A549 (cell line): ENCODE data around the gene YBEY. TPM values are rescaled to one million over a fixed set of nuclear protein-coding genes. Genes with fewer than 3 reads are reported as not detected.

Experiments
- ATAC-seq, 2 experiments: fragments of 200-7000 bp in 1 of 2; fragments of >200 bp in 1 of 2; cut with Nextera tagmentation in 1 of 2; cut with Tn5 transposase in 1 of 2; 3 replicates each; pipeline versions ENCODE4 v1.8.0 to v1.9.1; 2018 to 2020; ENCODE audit warnings: mild to moderate bottlenecking in 1 of 2, moderate library complexity in 1 of 2
- CTCF ChIA-PET: fragments of 300-600 bp; sonication (Branson Sonifier 250); formaldehyde crosslinking; extraction: SDS; loops from one replicate; lab custom pipeline; 2021; ENCODE audit warnings: antibody characterized with exemption, inconsistent platforms; lab: Yijun Ruan, JAX
- POLR2A ChIA-PET: fragments of 350-600 bp; formaldehyde crosslinking; extraction: SDS; loops from one replicate; lab custom pipeline; 2021; ENCODE audit warnings: antibody characterized with exemption, inconsistent platforms; lab: Yijun Ruan, JAX
- DNase-seq, 2 experiments: peaks; one replicate each; pipeline versions ENCODE4 v3.0.0 to v3.0.0-alpha.2; 2011 to 2016; ENCODE audit warnings: low read depth in 1 of 2, low spot score in 1 of 2
- FAIRE-seq: peaks from 2 replicates; lab custom pipeline; 2011; peaks lifted over from hg19 to GRCh38; lab: Jason Lieb, UNC
- H3K27ac ChIP-seq, 2 experiments: fragments of >200 bp; sonication (Bioruptor Twin); formaldehyde crosslinking; 3 replicates each; pipeline ENCODE4 v1.5.1; 2016 to 2017
- H3K4me1 ChIP-seq: fragments of >200 bp; sonication (Bioruptor Twin); formaldehyde crosslinking; 3 replicates; pipeline ENCODE4 v1.6.1; 2016
- H3K4me2 ChIP-seq: fragments of >200 bp; sonication (Bioruptor Twin); formaldehyde crosslinking; 3 replicates; pipeline ENCODE4 v1.6.1; 2016
- H3K4me3 ChIP-seq: fragments of >200 bp; sonication (Bioruptor Twin); formaldehyde crosslinking; 3 replicates; pipeline ENCODE4 v1.5.1; 2016
- H3K9me3 ChIP-seq: fragments of >200 bp; sonication (Bioruptor Twin); formaldehyde crosslinking; 3 replicates; pipeline ENCODE4 v1.6.1; 2016
- BHLHE40 ChIP-seq: IDR thresholded peaks from 2 replicates; pipeline ENCODE4 v1.6.1; 2012; ENCODE audit warnings: low read depth, low read length, inconsistent platforms
- CEBPB ChIP-seq, 2 experiments: fragments of >200 bp in 1 of 2; sonication (Bioruptor Twin) in 1 of 2; formaldehyde crosslinking in 1 of 2; IDR thresholded peaks; 2 replicates each; pipeline ENCODE4 v1.6.1; 2012 to 2016
- JUNB ChIP-seq: fragments of >200 bp; sonication (Bioruptor Twin); formaldehyde crosslinking; IDR thresholded peaks from 2 replicates; pipeline ENCODE4 v1.6.1; 2016
- KDM5A ChIP-seq: fragments of 200-600 bp; sonication (generic); IDR thresholded peaks from 2 replicates; pipeline ENCODE4 v1.6.1; 2016; ENCODE audit warnings: antibody characterized with exemption, mild to moderate bottlenecking
- NPAS2 ChIP-seq: fragments of 250-450 bp; sonication (Bioruptor Pico); IDR thresholded peaks from 2 replicates; pipeline ENCODE4 v1.8.0; 2022; ENCODE audit warnings: mild to moderate bottlenecking, moderate library complexity, borderline replicate concordance
- NR3C1 ChIP-seq: fragments of >200 bp; sonication (Bioruptor Twin); formaldehyde crosslinking; IDR thresholded peaks from 3 replicates; pipeline ENCODE4 v1.6.1; 2017
- PHF8 ChIP-seq: fragments of 200-600 bp; sonication (generic); IDR thresholded peaks from 2 replicates; pipeline ENCODE4 v1.6.1; 2016; ENCODE audit warnings: low read depth, mild to moderate bottlenecking, antibody characterized with exemption, moderate library complexity, borderline replicate concordance
- RAD21 ChIP-seq, 2 experiments: fragments of >200 bp in 1 of 2; sonication (Bioruptor Twin) in 1 of 2; formaldehyde crosslinking in 1 of 2; IDR thresholded peaks in 1 of 2; conservative IDR thresholded peaks in 1 of 2; 2 replicates in 1 of 2; 3 replicates in 1 of 2; pipeline ENCODE4 v1.6.1; 2012 to 2018; ENCODE audit warnings: inconsistent platforms in 1 of 2
- RARB ChIP-seq: fragments of 250-450 bp; sonication (Bioruptor Pico); IDR thresholded peaks from 2 replicates; pipeline ENCODE4 v1.8.0; 2021; ENCODE audit warnings: mild to moderate bottlenecking, moderate library complexity
- RNF2 ChIP-seq: fragments of 200-600 bp; sonication (generic); IDR thresholded peaks from 2 replicates; pipeline ENCODE4 v1.6.1; 2016; ENCODE audit warnings: low read depth, mild to moderate bottlenecking, antibody characterized with exemption, moderate library complexity, borderline replicate concordance
- ZC3H11A ChIP-seq: fragments of 450-650 bp; IDR thresholded peaks from 2 replicates; pipeline ENCODE4 v1.6.1; 2014; ENCODE audit warnings: antibody characterized with exemption, mild to moderate bottlenecking
- WGBS: methylation state at CpG from one replicate; pipeline ENCODE4 v1.1.6; 2017; ENCODE audit errors: missing lambda C conversion rate; 5-methylcytosine and 5-hydroxymethylcytosine counted together
- polyA plus RNA-seq, 4 experiments: library from polyadenylated mRNA; depleted of rRNA in 3 of 4; stranded (reverse); fragments of >200 nt; fragmentation: RNase III in 1 of 4; extraction: RNeasy Plus Mini Kit Qiagen cat#74134 plus additional on column Dnase treatment in 1 of 4; gene quantifications; 2 replicates in 3 of 4; 3 replicates in 1 of 4; pipeline ENCODE4 v1.2.3, GENCODE V29; 2011 to 2017
- TF ChIP-seq, protein P1 (sequence below): IDR thresholded peaks from 2 replicates; pipeline ENCODE4 v1.6.1; 2012
- TF ChIP-seq, protein P2 (sequence below): fragments of >200 bp; sonication (Bioruptor Twin); formaldehyde crosslinking; IDR thresholded peaks from 2 replicates; pipeline ENCODE4 v1.6.1; 2016
- TF ChIP-seq, protein P3 (sequence below): IDR thresholded peaks from 2 replicates; pipeline ENCODE4 v1.6.1; 2012
- TF ChIP-seq, protein P4 (sequence below): fragments of 250-450 bp; sonication (Bioruptor Pico); IDR thresholded peaks from 2 replicates; pipeline ENCODE4 v1.5.0; 2021; ENCODE audit warnings: mild to moderate bottlenecking, moderate library complexity, borderline replicate concordance
- TF ChIP-seq, protein P5 (sequence below): fragments of >200 bp; sonication (Bioruptor Twin); formaldehyde crosslinking; IDR thresholded peaks from 3 replicates; pipeline ENCODE4 v1.5.1; 2016
- TF ChIP-seq, protein P6 (sequence below): fragments of 150-350 bp; IDR thresholded peaks from 2 replicates; pipeline ENCODE4 v1.6.1; 2014; ENCODE audit warnings: low read depth, mild to moderate bottlenecking, low read length

The YBEY gene
- polyA plus RNA-seq, 2 of the 4 experiments (the other 2 are of a cell fraction), result 31.8 to 45.4 TPM

DNA sequence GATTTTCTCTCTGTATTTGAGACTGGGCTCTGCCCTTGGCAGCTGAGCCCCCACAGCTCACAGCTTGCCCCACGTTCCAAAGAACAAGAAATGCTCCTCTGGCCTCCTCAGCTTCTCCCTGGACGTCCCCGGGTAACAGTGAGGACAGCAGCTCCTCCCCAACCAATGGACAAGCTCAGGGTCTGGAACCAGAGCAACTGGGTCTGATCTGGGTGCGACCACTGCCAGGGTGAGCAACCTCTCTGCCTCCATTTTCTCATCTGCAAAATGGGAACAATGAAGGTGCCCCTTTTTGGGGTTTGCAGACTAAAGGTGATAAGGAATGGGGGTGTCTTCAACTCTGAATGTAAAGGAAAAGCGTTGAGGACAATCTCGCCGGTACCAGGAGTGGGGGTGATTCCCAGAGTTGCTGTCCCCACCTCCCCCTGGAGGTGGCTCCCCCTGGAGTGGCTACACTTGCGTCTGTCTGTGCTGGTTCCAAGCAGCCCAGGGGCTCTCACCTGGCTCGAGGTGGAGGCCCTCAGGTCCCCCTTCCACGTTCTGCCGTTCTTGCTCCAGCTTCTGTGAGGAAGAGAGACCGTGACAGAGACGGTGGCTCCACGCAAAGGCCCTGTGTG is 30.7 kb downstream of the YBEY start (continued):
- TF ChIP-seq NR3C1 (no peak), BHLHE40 (no peak), RARB (no peak), JUNB (no peak)
- TF ChIP-seq, protein P1, sequence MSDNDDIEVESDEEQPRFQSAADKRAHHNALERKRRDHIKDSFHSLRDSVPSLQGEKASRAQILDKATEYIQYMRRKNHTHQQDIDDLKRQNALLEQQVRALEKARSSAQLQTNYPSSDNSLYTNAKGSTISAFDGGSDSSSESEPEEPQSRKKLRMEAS, result no peak

DNA sequence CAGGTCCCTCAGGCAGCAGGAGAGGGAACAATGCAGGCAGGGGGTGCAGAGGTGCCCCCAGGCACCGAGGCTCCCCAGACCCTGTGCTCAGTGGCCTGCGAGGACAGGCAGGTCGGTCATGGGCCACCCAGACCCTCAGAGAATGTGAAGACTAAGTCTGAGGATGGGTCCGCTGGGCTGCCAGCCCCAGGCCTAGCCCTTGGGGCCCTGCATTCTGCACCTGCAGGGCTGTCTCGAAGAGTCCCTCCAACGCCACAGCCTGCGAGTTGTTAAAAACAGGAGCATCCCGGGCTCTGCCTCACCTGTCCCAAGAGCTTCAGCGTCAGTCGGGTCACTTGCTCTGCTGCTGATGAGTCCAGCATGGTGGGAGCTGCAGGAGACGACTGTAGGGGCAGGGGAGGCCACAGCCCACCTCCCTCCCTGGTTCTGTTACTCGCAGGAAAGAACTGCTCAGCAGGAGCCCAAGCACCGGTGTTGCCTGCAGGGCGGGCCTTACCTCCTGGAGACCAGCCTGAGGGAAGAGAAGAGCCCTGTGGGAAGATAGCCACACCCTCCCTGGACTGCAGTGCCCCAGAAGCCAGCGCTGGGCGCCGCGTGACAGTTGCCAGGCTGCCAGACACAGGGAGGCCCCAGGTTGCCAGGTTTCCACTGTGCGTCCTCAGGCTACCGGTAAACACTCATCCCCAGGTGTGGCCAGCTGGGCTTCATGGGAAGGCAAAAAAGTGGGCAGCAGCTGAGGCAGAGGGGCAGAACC is 31.7 kb downstream of the YBEY start:
- DNase-seq (no peak), FAIRE-seq (no peak), ATAC-seq (no peak; a peak in 1 of 6 replicates)
- no peak overlapping the region for H3K4me2 ChIP-seq
- TF ChIP-seq, protein P1, result no peak
- TF ChIP-seq, protein P2, sequence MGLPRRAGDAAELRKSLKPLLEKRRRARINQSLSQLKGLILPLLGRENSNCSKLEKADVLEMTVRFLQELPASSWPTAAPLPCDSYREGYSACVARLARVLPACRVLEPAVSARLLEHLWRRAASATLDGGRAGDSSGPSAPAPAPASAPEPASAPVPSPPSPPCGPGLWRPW, result no peak
- TF ChIP-seq NPAS2 (CRISPR knock-in tag) (no peak), RARB (no peak), CEBPB (IDR thresholded peaks at IDR 0.05) (no peak), RAD21 (conservative IDR thresholded peaks at IDR 0.05 in 1 of 2, IDR thresholded peaks at IDR 0.05 in 1 of 2) (no peak), ZC3H11A (no peak), RNF2 (no peak), KDM5A (no peak), PHF8 (no peak)
- TF ChIP-seq, protein P3, sequence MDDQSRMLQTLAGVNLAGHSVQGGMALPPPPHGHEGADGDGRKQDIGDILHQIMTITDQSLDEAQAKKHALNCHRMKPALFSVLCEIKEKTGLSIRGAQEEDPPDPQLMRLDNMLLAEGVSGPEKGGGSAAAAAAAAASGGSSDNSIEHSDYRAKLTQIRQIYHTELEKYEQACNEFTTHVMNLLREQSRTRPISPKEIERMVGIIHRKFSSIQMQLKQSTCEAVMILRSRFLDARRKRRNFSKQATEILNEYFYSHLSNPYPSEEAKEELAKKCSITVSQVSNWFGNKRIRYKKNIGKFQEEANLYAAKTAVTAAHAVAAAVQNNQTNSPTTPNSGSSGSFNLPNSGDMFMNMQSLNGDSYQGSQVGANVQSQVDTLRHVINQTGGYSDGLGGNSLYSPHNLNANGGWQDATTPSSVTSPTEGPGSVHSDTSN, result no peak
- TF ChIP-seq, protein P4, sequence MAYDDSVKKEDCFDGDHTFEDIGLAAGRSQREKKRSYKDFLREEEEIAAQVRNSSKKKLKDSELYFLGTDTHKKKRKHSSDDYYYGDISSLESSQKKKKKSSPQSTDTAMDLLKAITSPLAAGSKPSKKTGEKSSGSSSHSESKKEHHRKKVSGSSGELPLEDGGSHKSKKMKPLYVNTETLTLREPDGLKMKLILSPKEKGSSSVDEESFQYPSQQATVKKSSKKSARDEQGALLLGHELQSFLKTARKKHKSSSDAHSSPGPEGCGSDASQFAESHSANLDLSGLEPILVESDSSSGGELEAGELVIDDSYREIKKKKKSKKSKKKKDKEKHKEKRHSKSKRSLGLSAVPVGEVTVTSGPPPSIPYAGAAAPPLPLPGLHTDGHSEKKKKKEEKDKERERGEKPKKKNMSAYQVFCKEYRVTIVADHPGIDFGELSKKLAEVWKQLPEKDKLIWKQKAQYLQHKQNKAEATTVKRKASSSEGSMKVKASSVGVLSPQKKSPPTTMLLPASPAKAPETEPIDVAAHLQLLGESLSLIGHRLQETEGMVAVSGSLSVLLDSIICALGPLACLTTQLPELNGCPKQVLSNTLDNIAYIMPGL (CRISPR knock-in tag), result no peak
- TF ChIP-seq, protein P5, sequence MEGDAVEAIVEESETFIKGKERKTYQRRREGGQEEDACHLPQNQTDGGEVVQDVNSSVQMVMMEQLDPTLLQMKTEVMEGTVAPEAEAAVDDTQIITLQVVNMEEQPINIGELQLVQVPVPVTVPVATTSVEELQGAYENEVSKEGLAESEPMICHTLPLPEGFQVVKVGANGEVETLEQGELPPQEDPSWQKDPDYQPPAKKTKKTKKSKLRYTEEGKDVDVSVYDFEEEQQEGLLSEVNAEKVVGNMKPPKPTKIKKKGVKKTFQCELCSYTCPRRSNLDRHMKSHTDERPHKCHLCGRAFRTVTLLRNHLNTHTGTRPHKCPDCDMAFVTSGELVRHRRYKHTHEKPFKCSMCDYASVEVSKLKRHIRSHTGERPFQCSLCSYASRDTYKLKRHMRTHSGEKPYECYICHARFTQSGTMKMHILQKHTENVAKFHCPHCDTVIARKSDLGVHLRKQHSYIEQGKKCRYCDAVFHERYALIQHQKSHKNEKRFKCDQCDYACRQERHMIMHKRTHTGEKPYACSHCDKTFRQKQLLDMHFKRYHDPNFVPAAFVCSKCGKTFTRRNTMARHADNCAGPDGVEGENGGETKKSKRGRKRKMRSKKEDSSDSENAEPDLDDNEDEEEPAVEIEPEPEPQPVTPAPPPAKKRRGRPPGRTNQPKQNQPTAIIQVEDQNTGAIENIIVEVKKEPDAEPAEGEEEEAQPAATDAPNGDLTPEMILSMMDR, result no peak
- TF ChIP-seq, protein P6, sequence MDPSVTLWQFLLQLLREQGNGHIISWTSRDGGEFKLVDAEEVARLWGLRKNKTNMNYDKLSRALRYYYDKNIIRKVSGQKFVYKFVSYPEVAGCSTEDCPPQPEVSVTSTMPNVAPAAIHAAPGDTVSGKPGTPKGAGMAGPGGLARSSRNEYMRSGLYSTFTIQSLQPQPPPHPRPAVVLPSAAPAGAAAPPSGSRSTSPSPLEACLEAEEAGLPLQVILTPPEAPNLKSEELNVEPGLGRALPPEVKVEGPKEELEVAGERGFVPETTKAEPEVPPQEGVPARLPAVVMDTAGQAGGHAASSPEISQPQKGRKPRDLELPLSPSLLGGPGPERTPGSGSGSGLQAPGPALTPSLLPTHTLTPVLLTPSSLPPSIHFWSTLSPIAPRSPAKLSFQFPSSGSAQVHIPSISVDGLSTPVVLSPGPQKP, result no peak
- H3K27ac ChIP-seq, result no peak overlapping the region
- H3K4me3 ChIP-seq, result no peak overlapping the region
- WGBS, result 100% methylated on average over 1 of the region's 20 CpGs
- no peaks in the 10 kb centered on the region for H3K9me3 ChIP-seq
- H3K4me1 ChIP-seq, result peaks cover 12% of the 10 kb centered on the region; the same call in 2 of the 3 replicates
- CTCF ChIA-PET, result no interaction called here
- POLR2A ChIA-PET, result no interaction called here
